SK-N-SH treated with all-trans-retinoic acid at 6 μM for 48 hours (cell line): Measurements from ENCODE around the gene DEF6.

Source experiments
- ATAC-seq: fragments of 200-7000 bp; cut with Tn5 transposase; 3 replicates; pipeline ENCODE4 v1.9.1; 2020; ENCODE audit warnings: mild to moderate bottlenecking, moderate library complexity
- BACH2 ChIP-seq: fragments of 250-450 bp; sonication (Bioruptor Pico); IDR thresholded peaks from 2 replicates; pipeline ENCODE4 v1.9.0; 2021; ENCODE audit warnings: mild to moderate bottlenecking, borderline replicate concordance
- CREB5 ChIP-seq: fragments of 250-450 bp; sonication (Bioruptor Pico); IDR thresholded peaks from 2 replicates; pipeline ENCODE4 v1.5.1; 2020; ENCODE audit warnings: low read depth, mild to moderate bottlenecking, moderate library complexity
- CSDC2 ChIP-seq: fragments of 250-450 bp; sonication (Bioruptor Pico); IDR thresholded peaks from 2 replicates; pipeline ENCODE4 v1.5.0; 2020; ENCODE audit warnings: mild to moderate bottlenecking, moderate library complexity
- CSRNP3 ChIP-seq: fragments of 250-450 bp; sonication (Bioruptor Pico); IDR thresholded peaks from 2 replicates; pipeline ENCODE4 v1.5.1; 2021; ENCODE audit warnings: mild to moderate bottlenecking, moderate library complexity
- ESRRG ChIP-seq: fragments of 250-450 bp; sonication (Bioruptor Pico); IDR thresholded peaks from 2 replicates; pipeline ENCODE4 v1.6.1; 2021; ENCODE audit warnings: mild to moderate bottlenecking
- GLIS3 ChIP-seq: fragments of 250-450 bp; sonication (Bioruptor Pico); IDR thresholded peaks from 2 replicates; pipeline ENCODE4 v1.5.0; 2020; ENCODE audit warnings: mild to moderate bottlenecking, moderate library complexity
- ISL1 ChIP-seq: fragments of 250-450 bp; sonication (Bioruptor Pico); IDR thresholded peaks from 2 replicates; pipeline ENCODE4 v2.1.2; 2022; ENCODE audit warnings: mild to moderate bottlenecking, moderate library complexity
- OSR1 ChIP-seq: fragments of 250-450 bp; sonication (Bioruptor Pico); IDR thresholded peaks from 2 replicates; pipeline ENCODE4 v1.8.0; 2022; ENCODE audit warnings: moderate library complexity, mild to moderate bottlenecking, inconsistent platforms
- PATZ1 ChIP-seq: fragments of 250-450 bp; sonication (Bioruptor Pico); IDR thresholded peaks from 2 replicates; pipeline ENCODE4 v1.8.0; 2020; ENCODE audit warnings: mild to moderate bottlenecking, moderate library complexity, borderline replicate concordance
- PPARA ChIP-seq: fragments of 250-450 bp; sonication (Bioruptor Pico); IDR thresholded peaks from 2 replicates; pipeline ENCODE4 v1.5.0; 2020; ENCODE audit warnings: mild to moderate bottlenecking, borderline replicate concordance
- RARB ChIP-seq: fragments of 250-450 bp; sonication (Bioruptor Pico); IDR thresholded peaks from 2 replicates; pipeline ENCODE4 v1.8.0; 2021; ENCODE audit warnings: mild to moderate bottlenecking, moderate library complexity
- SNAI2 ChIP-seq: fragments of 250-450 bp; sonication (Bioruptor Pico); IDR thresholded peaks from 2 replicates; pipeline ENCODE4 v1.5.0; 2020; ENCODE audit warnings: mild to moderate bottlenecking, moderate library complexity
- TCF4 ChIP-seq: fragments of 250-450 bp; sonication (Bioruptor Pico); IDR thresholded peaks from 2 replicates; pipeline ENCODE4 v1.8.0; 2021; ENCODE audit warnings: mild to moderate bottlenecking, moderate library complexity, borderline replicate concordance
- TOX ChIP-seq: fragments of 250-450 bp; sonication (Bioruptor Pico); IDR thresholded peaks from 2 replicates; pipeline ENCODE4 v1.8.0; 2021; ENCODE audit warnings: mild to moderate bottlenecking, moderate library complexity, borderline replicate concordance
- TSHZ2 ChIP-seq: fragments of 250-450 bp; sonication (Bioruptor Pico); IDR thresholded peaks from 2 replicates; pipeline ENCODE4 v1.5.0; 2020; ENCODE audit warnings: mild to moderate bottlenecking, moderate library complexity
- ZC3H10 ChIP-seq: fragments of 250-450 bp; sonication (Bioruptor Pico); IDR thresholded peaks from 2 replicates; pipeline ENCODE4 v1.5.1; 2021; ENCODE audit warnings: mild to moderate bottlenecking, moderate library complexity
- ZFP3 ChIP-seq: fragments of 250-450 bp; sonication (Bioruptor Pico); IDR thresholded peaks from 2 replicates; pipeline ENCODE4 v1.5.0; 2020; ENCODE audit warnings: mild to moderate bottlenecking, moderate library complexity
- ZFP30 ChIP-seq: fragments of 450-650 bp; formaldehyde crosslinking; IDR thresholded peaks from 2 replicates; pipeline ENCODE4 v1.5.0; 2022; ENCODE audit warnings: mild to moderate bottlenecking, moderate library complexity
- ZNF565 ChIP-seq: fragments of 450-650 bp; formaldehyde crosslinking; conservative IDR thresholded peaks from 2 replicates; pipeline ENCODE4 v1.5.0; 2020; ENCODE audit warnings: low read depth, mild to moderate bottlenecking, moderate library complexity
- ZNF70 ChIP-seq: fragments of 450-650 bp; formaldehyde crosslinking; IDR thresholded peaks from 2 replicates; pipeline ENCODE4 v1.5.0; 2020; ENCODE audit warnings: mild to moderate bottlenecking, moderate library complexity
- ZNF8 ChIP-seq: fragments of 450-650 bp; formaldehyde crosslinking; IDR thresholded peaks from 2 replicates; pipeline ENCODE4 v1.5.0; 2020; ENCODE audit warnings: mild to moderate bottlenecking, moderate library complexity

DEF6 gene

GRCh38 chr6:35298625-35299140, 1.1 kb downstream of the DEF6 start:
- TF ChIP-seq ESRRG (CRISPR knock-in tag) = no peak
- no peak for TF ChIP-seq ZFP3 (CRISPR knock-in tag)
- no peak for TF ChIP-seq PPARA
- no peak for TF ChIP-seq RARB (CRISPR knock-in tag)
- TF ChIP-seq ZNF565 = no peak
- TF ChIP-seq TSHZ2 (CRISPR knock-in tag) = no peak
- TF ChIP-seq CREB5 (CRISPR knock-in tag) = no peak
- TF ChIP-seq ZFP30 (CRISPR knock-in tag) = no peak
- no peak for TF ChIP-seq TOX (CRISPR knock-in tag)
- TF ChIP-seq CSDC2 (CRISPR knock-in tag) = no peak
- no peak for TF ChIP-seq ZC3H10 (CRISPR knock-in tag)
- TF ChIP-seq PATZ1 (CRISPR knock-in tag) = no peak
- TF ChIP-seq BACH2 (CRISPR knock-in tag) = no peak
- TF ChIP-seq ZNF70 (CRISPR knock-in tag) = no peak
- no peak for TF ChIP-seq CSRNP3 (CRISPR knock-in tag)
- no peak for TF ChIP-seq TCF4
- no peak for TF ChIP-seq SNAI2
- TF ChIP-seq OSR1 = no peak
- no peak for TF ChIP-seq ZNF8
- no peak for TF ChIP-seq GLIS3 (CRISPR knock-in tag)
- ATAC-seq = no peak

- no peak for TF ChIP-seq TSHZ2 (CRISPR knock-in tag)
- TF ChIP-seq ISL1 (CRISPR knock-in tag) = no peak
- TF ChIP-seq ZFP3 (CRISPR knock-in tag) = no peak
- TF ChIP-seq CSRNP3 (CRISPR knock-in tag) = no peak
- no peak for ATAC-seq
Measured at GRCh38 chr6:35299674-35300073, 2.1 kb downstream of the DEF6 start.
